ENCODE measurements around the gene LPP.
A peak's percentile ranks its signal among the peaks of the same experiment; 100 is the strongest.

The LPP gene

DNA sequence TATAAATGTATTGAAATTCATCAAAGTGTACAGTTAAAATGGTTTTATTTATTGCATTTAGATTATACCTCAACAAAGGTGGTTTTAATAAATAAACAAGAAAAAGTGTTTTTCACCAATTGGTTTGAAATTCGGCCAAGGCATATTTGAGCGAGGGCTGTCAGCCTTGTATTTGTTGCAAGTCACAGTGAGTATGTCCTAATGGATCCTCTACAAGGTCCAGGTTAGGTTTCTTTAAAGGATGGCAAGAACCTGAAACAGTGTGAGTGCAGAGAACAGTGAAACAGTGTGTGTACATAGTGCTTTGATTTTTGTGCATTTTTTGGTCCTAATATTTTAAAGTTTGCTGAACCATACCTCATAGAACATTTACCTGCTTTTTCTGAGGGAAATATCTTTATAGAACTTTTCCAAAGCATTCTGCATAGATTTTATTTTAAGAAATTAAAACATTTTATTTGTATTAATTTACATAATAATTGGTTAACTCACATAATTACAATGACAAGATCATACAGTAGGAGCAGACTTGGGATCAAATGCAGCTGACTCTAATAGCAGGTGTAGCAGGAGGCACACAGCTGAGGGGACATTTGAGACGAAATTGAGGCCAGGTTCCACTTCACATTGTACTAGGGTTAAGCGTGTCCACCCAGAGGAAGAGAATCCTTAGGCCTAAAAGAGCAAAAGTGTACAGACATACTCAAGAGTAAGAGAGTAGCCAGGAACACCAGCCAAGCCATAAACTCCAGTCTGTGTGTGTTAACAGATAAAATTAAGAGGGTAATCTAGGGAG is 589.0 kb downstream of the LPP start:
- no peak for DNase-seq

DNA sequence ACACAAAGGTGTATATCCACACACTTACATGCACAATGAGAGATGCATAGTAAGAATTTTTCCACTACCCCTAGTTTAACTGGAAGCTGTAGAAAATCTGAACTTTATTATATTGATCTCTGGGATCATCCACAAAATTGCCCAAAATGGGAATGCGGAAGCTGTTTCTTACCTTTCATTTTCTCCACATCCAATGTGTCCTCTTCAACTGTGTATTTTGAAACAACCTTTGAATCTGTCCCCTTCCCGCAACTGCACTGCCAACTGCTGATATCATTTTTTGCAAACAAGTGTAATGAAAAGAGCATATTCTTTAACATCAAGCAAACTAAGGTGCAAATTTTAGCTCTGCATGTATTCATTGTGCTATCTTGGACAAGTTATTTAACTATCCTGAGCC is 590.2 kb downstream of the LPP start:
- no peak for DNase-seq

GRCh38 chr3:188745031-188745430 is 591.1 kb downstream of the LPP start:
- DNase-seq = no peak

DNA sequence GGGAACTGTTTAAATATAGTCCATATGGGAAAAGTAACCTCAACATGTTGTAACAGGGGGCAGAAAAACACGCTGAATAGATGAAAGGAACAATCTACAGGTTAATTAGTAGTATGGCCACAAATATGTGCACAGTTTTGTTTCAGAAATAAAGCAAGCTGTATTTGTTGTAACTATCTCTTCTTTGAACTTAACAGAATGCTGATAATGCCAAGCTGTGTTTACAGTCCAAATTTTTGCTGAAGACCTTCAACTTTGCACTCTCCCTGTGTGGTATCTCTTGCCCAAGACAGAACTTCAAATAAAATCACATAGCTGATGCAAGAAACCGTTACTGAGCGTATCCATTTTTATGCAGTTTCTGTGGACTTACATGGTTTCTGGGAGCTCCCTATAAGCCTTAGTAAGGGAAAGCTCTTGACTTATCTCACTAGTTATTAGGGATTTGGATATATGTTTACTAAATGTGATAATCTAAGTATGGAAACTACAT is 592.4 kb downstream of the LPP start:
- no peak for DNase-seq

DNA sequence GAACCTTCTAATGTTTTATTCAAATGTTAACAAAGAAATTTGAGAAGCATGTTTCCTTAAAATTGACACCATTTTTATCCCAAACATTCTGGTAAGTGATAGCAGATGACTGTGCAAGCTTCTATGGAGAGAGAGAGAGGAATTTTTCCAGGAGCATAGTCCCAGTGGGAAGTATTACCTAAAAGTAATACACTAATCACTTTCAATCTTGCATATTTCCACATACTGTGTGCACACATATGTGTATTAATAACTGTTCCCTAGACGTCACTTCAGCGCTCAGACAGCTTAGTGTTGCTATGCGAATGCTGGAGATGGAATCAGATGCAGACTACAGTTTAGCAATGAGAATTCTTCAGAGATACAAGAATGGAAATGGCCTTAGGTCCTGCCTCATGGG is 593.5 kb downstream of the LPP start:
- no peak for DNase-seq

GRCh38 chr3:188749010-188749617 is 595.2 kb downstream of the LPP start:
- DNase-seq = peak; percentile 56

GRCh38 chr3:188749830-188750229 is 595.9 kb downstream of the LPP start:
- DNase-seq = no peak

GRCh38 chr3:188750617-188751016 is 596.7 kb downstream of the LPP start:
- DNase-seq = no peak

GRCh38 chr3:188752850-188753249 is 598.9 kb downstream of the LPP start:
- DNase-seq = no peak

DNA sequence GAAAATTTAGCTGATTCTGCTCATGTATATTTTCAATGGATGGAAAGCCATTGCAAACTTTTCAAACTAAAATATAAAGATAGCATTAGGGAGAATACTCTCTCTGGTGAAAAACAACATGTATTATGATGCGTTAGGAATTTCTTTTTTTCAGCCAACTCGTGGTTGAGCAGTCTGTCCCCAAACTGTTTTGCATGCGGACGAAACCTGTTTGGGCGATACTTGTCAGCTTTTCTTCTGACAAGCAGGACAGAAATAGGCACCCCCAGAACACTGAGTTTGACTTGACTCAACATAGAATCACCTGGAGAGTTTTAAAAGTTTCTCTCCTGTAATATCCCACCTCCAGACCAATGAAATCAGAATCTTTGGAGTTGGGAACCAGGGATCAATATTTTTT is 600.3 kb downstream of the LPP start:
- DNase-seq = no peak

DNA sequence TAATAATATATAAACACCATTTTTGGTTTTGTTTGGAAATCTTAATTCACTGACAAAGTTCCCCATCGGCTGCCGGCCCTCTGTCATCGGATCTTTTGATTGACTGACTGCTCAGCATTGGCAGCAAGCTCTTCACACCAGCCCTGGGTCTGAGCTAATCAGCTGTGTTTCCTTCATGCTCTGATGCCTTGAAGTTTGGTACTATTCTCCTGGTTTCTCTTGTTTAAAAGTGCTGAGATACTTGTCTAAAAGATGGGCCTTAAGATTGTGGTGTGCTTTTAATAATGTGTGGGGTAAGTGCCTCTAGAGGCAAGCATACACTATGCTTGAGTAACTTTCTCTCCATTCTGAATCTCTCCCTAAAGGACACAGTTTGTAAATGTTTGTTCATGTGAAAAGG is 602.3 kb downstream of the LPP start:
- DNase-seq = no peak

DNA sequence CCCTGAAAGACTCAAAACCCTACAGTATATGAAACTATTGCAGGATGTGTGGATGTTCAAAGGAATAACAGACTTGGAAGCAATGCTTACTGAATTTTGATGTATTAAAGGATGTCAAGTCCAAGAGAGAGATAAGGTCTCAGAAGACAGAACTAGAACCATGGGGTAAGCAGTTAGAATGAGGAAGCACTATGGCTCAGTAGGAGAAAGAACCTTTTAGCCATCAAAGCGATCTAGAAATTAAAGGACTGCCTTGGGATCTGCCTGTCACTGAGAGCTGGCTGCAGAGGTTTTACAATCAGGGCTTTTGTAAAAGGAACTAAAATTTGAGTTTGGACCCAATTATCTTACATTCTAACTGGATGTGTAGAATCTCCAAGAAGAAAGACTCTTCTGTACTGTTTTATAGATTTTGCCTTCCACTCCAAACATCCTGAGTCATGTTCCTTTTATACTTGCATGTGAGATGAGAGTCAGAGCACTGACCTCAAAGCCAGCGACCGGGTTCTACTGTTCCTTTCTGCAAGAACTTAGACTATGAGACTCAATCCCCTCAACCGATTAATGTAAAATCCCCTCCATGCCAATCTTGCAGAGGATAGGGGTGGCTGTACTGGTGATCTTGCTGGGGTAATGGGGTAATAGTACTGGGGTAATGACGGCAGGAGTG is 605.5 kb downstream of the LPP start:
- DNase-seq = no peak

GRCh38 chr3:188760408-188760807 is 606.5 kb downstream of the LPP start:
- DNase-seq = no peak

- DNase-seq = no peak
Observed at GRCh38 chr3:188761439-188761838, 607.5 kb downstream of the LPP start.

DNA sequence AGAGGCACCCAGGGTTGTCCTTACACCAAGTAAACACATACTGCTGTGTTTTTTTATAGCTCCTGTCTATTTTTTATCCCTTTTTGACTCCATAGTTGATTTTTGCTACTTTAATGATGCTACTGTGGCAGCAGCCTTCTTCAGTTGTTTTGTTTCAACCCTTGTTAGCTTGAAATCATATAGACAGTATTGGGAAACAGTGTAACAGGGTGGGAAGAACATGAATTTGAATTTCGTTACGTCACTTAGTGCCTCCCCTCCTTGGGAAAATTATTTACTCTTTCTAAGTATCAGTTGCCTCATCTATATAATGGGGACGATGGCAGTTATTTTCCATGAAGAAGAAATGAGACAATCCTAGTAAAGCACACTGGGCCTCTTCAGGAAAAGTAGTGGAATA is 608.0 kb downstream of the LPP start:
- DNase-seq = no peak

DNA sequence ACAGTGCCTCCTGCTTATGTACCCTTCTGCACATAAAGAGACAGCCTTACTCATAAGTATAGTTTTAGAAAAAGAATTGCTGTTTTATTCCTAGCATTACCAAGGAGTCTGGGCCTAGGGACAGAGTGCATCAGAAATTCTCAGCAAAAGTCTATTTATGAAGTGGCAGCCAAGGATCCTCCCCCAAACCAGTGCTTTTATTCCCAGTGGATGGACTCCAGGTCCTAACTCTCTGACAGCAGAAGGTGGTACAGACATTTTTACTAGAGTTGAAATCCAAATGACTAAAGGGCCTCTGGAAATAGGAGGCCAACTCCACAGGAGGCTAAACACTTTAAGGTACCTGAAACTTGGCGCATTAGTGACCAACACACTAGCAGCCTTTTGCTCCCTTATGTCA is 610.7 kb downstream of the LPP start:
- DNase-seq = no peak

DNA sequence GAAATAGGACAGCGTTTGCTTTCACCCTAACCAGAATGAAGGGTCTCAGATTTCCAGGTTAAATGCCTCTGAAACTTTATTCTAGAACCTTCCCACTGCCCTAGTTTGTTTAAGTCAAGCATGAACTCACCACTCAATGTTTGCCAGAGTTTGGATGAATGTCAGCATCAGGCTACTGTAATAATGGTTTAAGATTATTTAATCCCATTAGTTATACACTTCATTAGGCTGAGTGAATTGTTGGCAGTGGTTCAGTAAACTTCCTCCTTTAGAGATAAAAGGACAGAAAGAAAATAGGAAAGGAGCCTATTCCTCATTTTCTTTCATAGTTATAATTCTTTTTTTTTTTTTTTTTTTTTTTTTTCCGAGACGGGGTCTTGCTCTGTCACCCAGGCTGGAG is 615.9 kb downstream of the LPP start:
- DNase-seq = no peak

DNA sequence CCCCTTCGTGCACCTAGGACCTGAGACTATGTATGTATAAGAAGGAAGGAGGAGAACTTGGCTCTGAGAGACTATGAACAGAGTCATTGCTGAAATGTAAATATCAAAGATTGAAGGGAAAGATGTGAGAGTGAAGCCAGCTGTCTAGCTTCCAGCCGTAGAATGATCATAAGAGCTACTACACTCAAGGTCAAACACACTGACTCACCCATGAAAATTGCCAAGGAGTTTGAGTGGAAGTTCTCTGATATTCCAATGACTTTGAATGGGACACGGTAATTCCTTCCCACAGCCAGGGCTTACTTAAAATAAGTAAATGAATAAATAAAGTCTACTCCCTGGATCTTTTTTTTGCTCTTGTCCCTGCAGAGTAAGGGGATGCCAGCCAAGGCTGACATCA is 618.9 kb downstream of the LPP start:
- no peak for DNase-seq

- DNase-seq = no peak
Observed at GRCh38 chr3:188775412-188775811, 621.5 kb downstream of the LPP start.

GRCh38 chr3:188776447-188776846 is 622.5 kb downstream of the LPP start:
- DNase-seq = no peak

GRCh38 chr3:188778091-188778852 is 624.3 kb downstream of the LPP start:
- DNase-seq = no peak

GRCh38 chr3:188779281-188779980 is 625.5 kb downstream of the LPP start:
- no peak for DNase-seq
